SIG-M5 treated with dmso at 0.1 percent for 504 hours (cell line): ENCODE measurements around the gene ASPM.
"Not testable (repeated sequence)": the region's sequence is repeated elsewhere in the genome, so short reads cannot be mapped to it uniquely, and the experiment has no call there.

ENCODE experiments used
- DNase-seq: peaks from one replicate; lab custom pipeline; 2025; ENCODE audit not compliant: unreplicated experiment; lab: John Stamatoyannopoulos, UW

The ASPM gene

DNA sequence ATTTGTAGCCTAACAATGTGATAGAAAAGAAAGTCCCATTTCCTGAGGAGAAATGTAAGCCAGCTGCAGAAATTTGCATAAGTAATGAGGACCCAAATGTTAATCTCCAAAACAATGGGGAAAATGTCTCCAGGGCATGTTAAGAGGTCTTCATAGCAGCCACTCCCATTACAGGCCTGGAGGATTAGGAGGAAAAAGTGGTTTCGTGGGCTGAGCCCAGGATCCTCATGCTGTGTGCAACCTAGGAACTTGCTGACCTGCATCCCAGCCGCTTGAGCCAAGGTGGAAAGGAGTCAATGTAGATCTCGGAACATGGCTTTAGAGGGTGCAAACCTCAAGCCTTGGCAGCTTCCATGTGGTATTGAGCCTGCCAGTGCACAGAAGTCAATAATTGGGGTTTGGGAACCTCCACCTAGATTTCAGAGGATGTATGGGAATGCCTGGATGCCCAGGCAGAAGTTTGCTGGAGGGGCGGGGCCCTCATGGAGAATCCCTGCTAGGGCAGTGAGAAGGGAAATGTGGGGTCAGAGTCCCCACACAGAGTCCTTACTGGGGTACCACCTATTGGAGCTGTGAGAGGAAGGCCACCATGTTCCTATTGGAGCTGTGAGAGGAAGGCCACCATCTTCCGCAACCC is 65.2 kb downstream of the ASPM start:
- no peak for DNase-seq

GRCh38 chr1:197080323-197080722 is 66.1 kb downstream of the ASPM start:
- no peak for DNase-seq

- no peak for DNase-seq
Measured at GRCh38 chr1:197076585-197076984, 69.9 kb downstream of the ASPM start.

GRCh38 chr1:197073978-197074377 is 72.5 kb downstream of the ASPM start:
- DNase-seq = no peak

- DNase-seq = no peak
Measured at GRCh38 chr1:197067457-197067818, 79.0 kb downstream of the ASPM start.

- DNase-seq = no peak
Measured at GRCh38 chr1:197066719-197067456, 79.6 kb downstream of the ASPM start, which contains the start of gene F13B. Gene F13B (minus strand): TSS chr1:197067260. CDS start chr1:197067223, 37 bp downstream.

DNA sequence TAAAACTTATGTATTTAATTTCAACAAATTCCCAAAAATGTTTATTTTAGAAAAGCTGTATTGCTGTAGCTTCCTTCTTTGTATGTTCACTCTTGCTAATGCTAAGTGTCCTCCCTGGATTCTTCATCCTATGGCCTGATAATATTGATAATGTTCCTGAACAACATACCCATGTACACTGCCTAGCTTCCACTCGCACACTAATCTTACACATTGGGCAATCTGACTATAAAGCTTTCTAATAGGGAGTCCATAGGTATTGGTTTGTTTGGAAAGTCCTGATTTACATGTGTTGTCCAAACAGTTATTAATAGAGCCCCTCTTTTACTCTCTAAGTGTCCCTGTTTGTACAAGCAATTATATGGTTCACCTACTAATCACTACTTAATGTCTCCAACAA is 80.2 kb downstream of the ASPM start:
- no peak for DNase-seq

DNA sequence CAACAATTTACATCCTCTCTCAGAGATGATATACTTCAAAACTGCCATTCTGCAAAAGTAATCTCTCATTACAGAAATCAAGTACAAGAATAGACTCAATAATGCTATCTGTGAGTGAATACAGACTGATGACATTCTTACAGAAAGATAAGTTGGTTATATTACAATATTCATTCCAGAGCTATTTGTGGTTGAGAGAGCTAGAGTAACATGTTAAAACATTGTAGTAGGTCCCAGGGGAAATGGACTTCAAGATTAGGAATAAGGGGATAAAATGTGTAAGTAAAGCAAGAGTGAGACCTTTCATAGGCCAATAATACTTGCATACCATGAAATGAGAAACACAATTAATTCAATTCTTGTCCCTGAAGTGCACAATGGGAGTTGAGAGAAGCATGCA is 80.9 kb downstream of the ASPM start:
- DNase-seq = no peak

DNA sequence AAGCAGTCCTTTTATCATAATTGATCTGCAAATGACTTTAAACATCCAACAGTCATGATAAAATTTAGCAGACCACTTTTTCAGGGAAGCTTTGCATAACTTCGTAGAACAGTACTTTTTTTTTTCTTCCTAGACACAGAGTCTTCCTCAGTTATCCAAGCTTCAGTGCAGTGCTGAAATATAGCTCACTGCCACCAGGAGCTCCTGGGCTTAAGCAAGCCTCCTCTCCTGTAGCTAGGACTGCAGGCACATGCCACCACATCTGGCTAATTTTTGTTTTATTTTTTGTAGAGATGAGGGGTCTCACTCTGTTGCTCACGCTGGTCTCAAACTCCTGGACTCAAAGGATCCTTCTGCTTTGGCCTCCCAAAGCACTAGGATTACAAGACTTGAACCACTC is 83.3 kb downstream of the ASPM start:
- no peak for DNase-seq

DNA sequence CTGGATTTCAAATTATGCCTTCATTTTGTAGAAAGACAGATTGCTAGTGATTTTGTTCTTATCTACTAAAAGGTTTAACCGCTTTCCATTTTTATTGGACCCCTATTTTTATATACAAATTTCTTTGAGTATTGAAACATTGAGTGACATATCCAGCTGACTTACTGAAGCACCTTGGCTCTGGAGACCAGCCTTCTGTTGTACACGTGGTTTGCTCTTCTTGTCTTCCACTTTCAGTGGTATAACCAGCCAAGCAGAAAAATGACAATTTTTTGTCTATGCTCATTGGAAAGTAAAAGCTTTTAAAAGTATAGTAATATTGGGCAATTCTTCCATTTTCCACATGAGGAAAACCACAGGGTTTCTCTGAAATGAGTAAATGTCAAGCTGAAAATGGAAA is 83.8 kb downstream of the ASPM start:
- no peak for DNase-seq

GRCh38 chr1:197049100-197049499 is 97.4 kb downstream of the ASPM start:
- DNase-seq = no peak

- DNase-seq = no peak
Measured at GRCh38 chr1:197042676-197043341, 103.7 kb downstream of the ASPM start.

GRCh38 chr1:197041486-197042353 is 104.7 kb downstream of the ASPM start:
- DNase-seq = no peak

DNA sequence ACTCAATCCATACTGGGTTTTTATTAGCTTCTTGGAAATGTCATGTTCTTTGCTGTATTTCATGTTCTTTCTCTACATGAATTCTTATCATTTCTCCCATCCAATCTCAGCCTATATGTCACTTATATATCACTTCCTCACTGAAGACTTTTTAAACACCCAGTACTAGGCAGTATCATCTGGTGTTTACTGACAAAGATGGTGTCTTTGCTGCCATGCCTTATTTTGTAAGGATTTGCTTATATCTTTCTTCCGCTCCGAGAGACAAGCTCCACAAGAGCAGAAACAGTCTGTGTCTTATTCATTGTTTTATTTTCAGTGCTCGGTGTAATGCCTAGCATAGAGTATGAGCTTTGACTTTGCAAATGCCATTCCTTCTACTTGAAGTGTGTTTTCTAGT is 109.6 kb downstream of the ASPM start:
- DNase-seq = no peak

DNA sequence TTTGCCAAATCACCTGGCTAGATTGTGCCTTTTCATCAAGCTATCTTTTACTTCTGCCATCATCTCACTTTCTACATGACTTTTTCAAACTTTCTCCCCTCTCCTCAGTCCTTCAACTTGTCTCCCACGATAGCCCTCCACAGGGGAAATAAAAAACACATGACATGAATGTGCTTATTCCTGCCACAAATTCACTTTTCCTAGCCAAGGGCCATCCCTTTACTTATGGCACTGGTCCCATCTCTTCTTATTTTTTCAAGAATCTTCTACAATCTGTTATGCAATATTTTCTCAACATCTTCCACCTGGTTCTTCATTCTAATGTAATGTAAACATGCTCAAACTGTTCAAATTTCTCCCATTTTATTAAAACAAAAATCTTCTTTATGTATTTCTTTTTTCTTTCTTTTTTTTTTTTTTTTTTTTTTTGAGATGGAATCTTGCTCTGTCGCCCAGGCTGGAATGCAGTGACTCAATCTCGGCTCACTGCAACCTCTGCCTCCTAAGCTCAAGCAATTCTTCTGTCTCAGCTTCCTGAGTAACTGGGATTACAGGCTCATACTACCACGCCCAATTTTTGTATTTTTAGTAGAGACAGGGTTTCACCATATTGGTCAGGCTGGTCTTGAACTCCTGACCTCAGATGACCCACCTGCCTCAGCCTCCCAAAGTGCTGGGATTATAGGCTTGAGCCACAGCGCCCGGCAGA is 111.7 kb downstream of the ASPM start:
- DNase-seq = not testable (repeated sequence)
